Stimulated activated CD4-positive, alpha-beta T cell treated with anti-CD3 and anti-CD28 coated beads, Interleukin-12 subunit alpha, Interleukin-12 subunit beta, amount 100 ng/mL, for 48 hours (primary cell): ENCODE measurements around the gene ADAMTS13.

Source experiments
- DNase-seq, 3 donors: peaks; one replicate each; pipeline ENCODE4 v3.0.0-alpha.2; 2020; ENCODE audit warnings: low read depth in 2 of 3, low spot score in 1 of 3

ADAMTS13 gene

GRCh38 chr9:133507246-133507965, 85.2 kb downstream of the ADAMTS13 start:
- DNase-seq: no peak

GRCh38 chr9:133508046-133508445, 85.9 kb downstream of the ADAMTS13 start:
- DNase-seq: no peak
